GM12872 (cell line): ENCODE results near the gene CMTM8.

Experiments used
- TF ChIP-seq, protein P1 (sequence below): IDR thresholded peaks from 3 replicates; pipeline ENCODE4 v1.5.1; 2011; ENCODE audit warnings: low read depth, mild to moderate bottlenecking, low read length, moderate library complexity; ENCODE audit not compliant: insufficient read depth

Gene CMTM8

DNA sequence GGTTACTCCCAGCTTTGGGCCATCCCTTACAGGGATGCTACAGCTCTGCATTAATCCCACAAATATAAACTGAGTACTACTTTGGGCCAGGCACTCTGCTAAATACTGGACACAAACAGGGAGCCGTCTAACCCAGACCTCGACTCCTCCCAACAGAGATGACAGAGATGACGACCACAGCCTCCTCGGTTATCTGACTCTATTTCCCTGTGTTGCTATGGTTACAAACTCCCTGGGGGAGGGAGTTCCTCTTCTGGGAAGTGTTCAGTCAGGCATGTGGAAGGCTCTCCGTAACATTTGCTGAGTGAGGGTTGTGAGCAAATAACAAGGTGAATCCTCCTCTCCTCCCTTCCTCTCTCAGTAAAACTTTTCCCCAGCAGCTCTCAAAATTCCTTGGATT lies 146.5 kb downstream of the CMTM8 start:
- TF ChIP-seq, protein P1, sequence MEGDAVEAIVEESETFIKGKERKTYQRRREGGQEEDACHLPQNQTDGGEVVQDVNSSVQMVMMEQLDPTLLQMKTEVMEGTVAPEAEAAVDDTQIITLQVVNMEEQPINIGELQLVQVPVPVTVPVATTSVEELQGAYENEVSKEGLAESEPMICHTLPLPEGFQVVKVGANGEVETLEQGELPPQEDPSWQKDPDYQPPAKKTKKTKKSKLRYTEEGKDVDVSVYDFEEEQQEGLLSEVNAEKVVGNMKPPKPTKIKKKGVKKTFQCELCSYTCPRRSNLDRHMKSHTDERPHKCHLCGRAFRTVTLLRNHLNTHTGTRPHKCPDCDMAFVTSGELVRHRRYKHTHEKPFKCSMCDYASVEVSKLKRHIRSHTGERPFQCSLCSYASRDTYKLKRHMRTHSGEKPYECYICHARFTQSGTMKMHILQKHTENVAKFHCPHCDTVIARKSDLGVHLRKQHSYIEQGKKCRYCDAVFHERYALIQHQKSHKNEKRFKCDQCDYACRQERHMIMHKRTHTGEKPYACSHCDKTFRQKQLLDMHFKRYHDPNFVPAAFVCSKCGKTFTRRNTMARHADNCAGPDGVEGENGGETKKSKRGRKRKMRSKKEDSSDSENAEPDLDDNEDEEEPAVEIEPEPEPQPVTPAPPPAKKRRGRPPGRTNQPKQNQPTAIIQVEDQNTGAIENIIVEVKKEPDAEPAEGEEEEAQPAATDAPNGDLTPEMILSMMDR: no peak

DNA sequence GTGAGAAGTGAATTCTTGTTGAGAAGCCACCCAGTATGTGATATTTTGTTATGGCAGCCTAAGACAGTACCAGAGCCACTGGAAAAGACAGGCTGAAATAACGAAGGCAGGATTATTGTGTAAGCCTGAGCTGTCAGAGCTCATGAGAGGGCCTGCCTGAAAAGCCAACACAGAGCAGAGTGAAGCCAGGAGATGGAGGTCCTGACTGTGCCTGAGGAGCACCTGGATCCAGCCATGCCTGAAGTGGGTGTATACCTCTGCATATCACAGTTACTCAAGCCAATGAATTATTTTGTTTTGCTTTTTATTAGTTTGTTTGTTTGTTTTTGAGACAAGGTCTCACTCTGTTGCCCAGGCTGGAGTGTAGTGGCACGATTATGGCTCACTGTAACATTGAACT lies 149.0 kb downstream of the CMTM8 start:
- TF ChIP-seq, protein P1: no peak

DNA sequence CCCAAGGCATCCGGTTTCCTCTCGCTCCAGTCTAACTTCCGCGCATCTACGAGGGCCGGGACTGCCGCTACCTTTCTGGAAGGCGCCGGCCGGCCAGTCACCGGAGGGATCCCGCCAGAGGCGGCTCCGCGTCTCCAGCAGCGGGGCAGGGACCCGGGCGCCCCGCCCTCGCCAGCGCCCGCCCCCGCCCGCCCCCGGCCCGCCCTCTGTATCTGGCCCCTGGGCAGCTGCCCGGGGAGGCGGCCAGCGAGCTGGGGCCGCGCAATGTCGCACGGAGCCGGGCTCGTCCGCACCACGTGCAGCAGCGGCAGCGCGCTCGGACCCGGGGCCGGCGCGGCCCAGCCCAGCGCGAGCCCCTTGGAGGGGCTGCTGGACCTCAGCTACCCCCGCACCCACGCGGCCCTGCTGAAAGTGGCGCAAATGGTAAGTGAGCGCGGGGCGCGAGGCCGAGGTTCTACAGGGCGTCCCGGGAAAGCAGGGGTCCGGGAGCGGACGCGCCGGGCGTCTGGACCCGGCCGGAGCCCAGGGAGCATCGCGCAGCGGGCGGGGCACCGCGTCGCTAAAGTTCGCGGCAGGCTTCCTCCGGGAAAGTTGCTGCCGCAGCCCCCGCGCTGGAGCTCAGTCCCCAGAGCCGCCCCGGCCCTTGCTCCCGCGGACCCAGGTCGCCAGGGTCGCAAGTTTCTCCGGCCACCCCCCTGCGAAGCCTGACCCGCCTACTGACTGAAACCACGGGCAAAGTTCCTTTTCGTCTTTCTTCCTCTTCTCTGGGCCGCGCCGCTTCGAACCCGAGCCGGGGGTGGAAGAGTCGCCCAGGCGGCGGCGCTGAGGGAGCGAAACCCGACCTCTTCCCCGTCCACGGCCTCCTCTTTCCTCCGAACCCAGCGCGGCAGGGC lies 153.4 kb downstream of the CMTM8 start, which contains the start of gene CMTM7:
TSS of gene CMTM7 (plus strand) at position 211 of the 893 bp plus-strand sequence. CDS start at position 265, 54 bp downstream.
- TF ChIP-seq, protein P1: no peak

DNA sequence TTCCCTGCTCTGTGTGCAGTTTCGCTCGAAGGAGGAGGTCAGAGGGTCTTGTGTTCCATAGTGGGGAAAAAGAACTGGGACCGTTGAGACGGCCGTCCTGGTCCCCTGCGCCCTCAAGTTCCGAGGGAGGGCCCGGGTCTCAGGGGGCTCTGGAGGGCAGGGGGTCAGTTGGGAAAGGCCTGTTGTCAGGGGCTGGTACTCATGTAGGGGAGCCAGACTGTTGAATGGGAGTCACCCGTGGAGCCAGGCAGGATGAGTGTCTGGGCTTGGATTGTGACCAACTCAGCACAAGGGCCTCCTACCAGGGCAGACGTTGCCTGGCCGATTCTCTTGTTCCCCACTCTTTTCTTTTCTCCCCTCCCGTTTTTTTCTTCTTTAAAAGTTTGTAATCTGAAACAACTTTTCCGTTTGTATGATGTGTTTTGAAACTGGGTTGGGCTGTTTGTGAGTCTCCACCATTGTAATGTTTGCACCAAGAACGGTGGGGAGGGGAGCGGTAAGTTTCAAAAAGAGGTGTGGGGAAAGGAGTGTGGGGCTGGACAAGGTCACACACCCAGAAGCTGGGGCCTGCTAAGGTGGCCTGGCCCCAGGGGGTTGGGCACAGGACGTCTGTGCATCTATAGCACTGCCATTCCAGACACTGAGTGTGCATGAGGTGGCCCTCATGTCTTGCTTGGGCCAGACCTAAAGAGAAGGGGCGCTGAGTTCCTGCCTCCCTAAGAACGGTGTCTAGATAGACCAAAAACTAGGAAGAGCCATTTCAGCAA lies 154.2 kb downstream of the CMTM8 start:
- TF ChIP-seq, protein P1: no peak

DNA sequence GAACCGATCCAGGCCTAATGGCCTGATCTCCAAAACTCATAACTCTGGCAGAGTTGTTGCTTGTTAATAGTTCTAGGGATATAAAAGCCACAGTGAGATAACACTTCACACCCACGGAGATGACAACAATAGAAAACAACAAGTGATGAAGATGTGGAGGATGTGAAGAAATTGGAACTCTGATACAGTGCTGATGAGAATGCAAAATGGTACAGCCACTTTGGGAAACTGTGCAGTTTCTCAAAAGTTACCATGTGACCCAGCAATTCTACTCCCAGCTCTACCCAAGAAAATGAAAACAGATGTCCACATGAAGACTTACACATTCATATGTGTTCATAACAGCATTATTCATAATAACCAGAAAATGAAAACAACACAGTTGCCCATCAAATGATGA lies 157.0 kb downstream of the CMTM8 start:
- TF ChIP-seq, protein P1: no peak

DNA sequence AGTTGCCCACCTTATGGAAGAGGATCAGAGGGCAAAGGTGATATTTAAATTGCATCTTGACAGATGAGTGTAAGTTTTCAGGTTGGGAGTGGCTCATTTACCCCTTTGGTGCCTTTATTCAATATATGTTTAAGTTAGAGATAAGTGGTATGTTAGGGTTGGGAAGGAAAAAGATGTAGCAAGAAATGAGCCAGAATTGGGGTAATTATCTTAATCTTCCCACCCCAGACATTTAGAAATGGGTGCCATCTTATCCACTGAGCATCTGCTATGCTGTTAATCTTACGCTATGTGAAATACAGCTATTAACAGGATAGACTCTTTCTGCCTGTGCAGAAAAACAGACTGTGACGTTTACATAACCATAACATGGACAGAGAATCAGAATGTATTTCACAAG lies 159.5 kb downstream of the CMTM8 start:
- TF ChIP-seq, protein P1: no peak

DNA sequence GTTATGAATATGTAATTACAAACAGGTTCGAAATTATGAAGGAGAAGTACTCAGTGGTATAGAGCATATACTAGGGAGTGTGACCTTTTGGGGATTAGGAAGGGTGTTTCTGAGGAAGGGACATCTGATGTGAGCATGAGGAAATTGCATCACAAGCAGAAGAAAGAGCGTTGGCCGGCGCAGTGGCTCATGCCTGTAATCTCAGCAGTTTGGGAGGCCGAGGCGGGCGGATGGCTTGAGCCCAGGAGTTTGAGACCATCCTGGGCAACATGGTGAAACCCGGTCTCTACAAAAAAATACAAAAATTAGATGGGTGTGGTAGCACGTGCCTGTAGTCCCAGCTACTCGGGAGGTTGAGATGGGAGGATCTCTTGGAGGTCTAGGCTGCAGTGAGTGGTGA lies 160.1 kb downstream of the CMTM8 start:
- TF ChIP-seq, protein P1: no peak
